GM23338 (cell line): ENCODE results near the gene FASTK. TPM values are rescaled to one million over a fixed set of nuclear protein-coding genes. Genes with fewer than 3 reads are reported as not detected.

Source experiments
- ATAC-seq: fragments of 200-7000 bp; cut with Tn5 transposase; 3 replicates; pipeline ENCODE4 v1.9.1; 2020
- DNase-seq: peaks from one replicate; pipeline ENCODE4 v3.0.0-alpha.2; 2015; ENCODE audit warnings: low spot score
- H2AFZ ChIP-seq: fragments of 200-600 bp; sonication (generic); 2 replicates; pipeline ENCODE4 v1.8.0; 2016; ENCODE audit warnings: antibody characterized with exemption, mild to moderate bottlenecking, moderate library complexity
- H3F3A ChIP-seq: fragments of 200-600 bp; sonication (generic); replicated peaks from 2 replicates; pipeline ENCODE4 v1.8.0; 2017; ENCODE audit warnings: antibody characterized with exemption, mixed run types, low read depth
- H3K27ac ChIP-seq: fragments of 200-600 bp; sonication (generic); 2 replicates; pipeline ENCODE4 v1.6.1; 2016; ENCODE audit warnings: low read depth
- H3K27me3 ChIP-seq: fragments of 200-600 bp; sonication (generic); 2 replicates; pipeline ENCODE4 v1.8.0; 2016; ENCODE audit warnings: mild to moderate bottlenecking, mixed run types, moderate library complexity; ENCODE audit not compliant: insufficient read depth
- H3K36me3 ChIP-seq: fragments of 200-600 bp; sonication (generic); 2 replicates; pipeline ENCODE4 v1.8.0; 2016; ENCODE audit warnings: mild to moderate bottlenecking; ENCODE audit not compliant: insufficient read depth
- H3K4me1 ChIP-seq: fragments of 200-600 bp; sonication (generic); 2 replicates; pipeline ENCODE4 v1.8.0; 2016; ENCODE audit warnings: mild to moderate bottlenecking, moderate library complexity; ENCODE audit not compliant: insufficient read depth
- H3K4me2 ChIP-seq: fragments of 200-600 bp; sonication (generic); 2 replicates; pipeline ENCODE4 v1.7.1; 2017; ENCODE audit warnings: mixed run types
- H3K4me3 ChIP-seq: fragments of 200-600 bp; sonication (generic); 2 replicates; pipeline ENCODE4 v1.6.1; 2016; ENCODE audit warnings: mixed run types
- H3K79me2 ChIP-seq: fragments of 200-600 bp; sonication (generic); replicated peaks from 2 replicates; pipeline ENCODE4 v1.8.0; 2017; ENCODE audit warnings: mild to moderate bottlenecking; ENCODE audit not compliant: insufficient read depth
- H3K9me2 ChIP-seq: fragments of 200-600 bp; sonication (generic); 2 replicates; pipeline ENCODE4 v1.8.0; 2017; ENCODE audit not compliant: insufficient read depth
- H4K20me1 ChIP-seq: fragments of 200-600 bp; sonication (generic); replicated peaks from 2 replicates; pipeline ENCODE4 v1.8.0; 2017; ENCODE audit warnings: mild to moderate bottlenecking; ENCODE audit not compliant: insufficient read depth
- H3K27ac Mint-ChIP-seq: 2 replicates; pipeline ENCODE4 v1.8.0; 2020; ENCODE audit warnings: inconsistent platforms, mild to moderate bottlenecking, moderate library complexity, mixed read lengths
- H3K27me3 Mint-ChIP-seq: 3 replicates; pipeline ENCODE4 v1.8.0; 2022; ENCODE audit warnings: low read depth, mild to moderate bottlenecking, moderate library complexity, mixed read lengths, inconsistent platforms; ENCODE audit not compliant: insufficient read depth, poor library complexity
- H3K36me3 Mint-ChIP-seq: 3 replicates; pipeline ENCODE4 v1.8.0; 2021; ENCODE audit warnings: low read depth, mild to moderate bottlenecking, inconsistent platforms, moderate library complexity, mixed read lengths
- H3K4me1 Mint-ChIP-seq: 3 replicates; pipeline ENCODE4 v1.8.0; 2020; ENCODE audit warnings: mild to moderate bottlenecking, inconsistent platforms, mixed read lengths
- H3K4me3 Mint-ChIP-seq: 3 replicates; pipeline ENCODE4 v1.8.0; 2021; ENCODE audit warnings: moderate library complexity, mild to moderate bottlenecking, inconsistent platforms, mixed read lengths
- H3K9me3 Mint-ChIP-seq: 3 replicates; pipeline ENCODE4 v1.8.0; 2020; ENCODE audit warnings: moderate library complexity, mild to moderate bottlenecking, inconsistent platforms, mixed read lengths
- ETS1 ChIP-seq: IDR thresholded peaks from 2 replicates; pipeline ENCODE4 v1.6.1; 2016; ENCODE audit warnings: antibody characterized with exemption
- EZH2 ChIP-seq: fragments of 200-600 bp; sonication (generic); IDR thresholded peaks from one replicate; pipeline ENCODE4 v1.8.0; 2017; ENCODE audit warnings: antibody characterized with exemption, mild to moderate bottlenecking, low read depth; ENCODE audit not compliant: unreplicated experiment
- NANOG ChIP-seq: IDR thresholded peaks from 2 replicates; pipeline ENCODE4 v1.6.1; 2016; ENCODE audit warnings: antibody characterized with exemption, borderline replicate concordance
- POLR2AphosphoS5 ChIP-seq: IDR thresholded peaks from 2 replicates; pipeline ENCODE4 v1.6.1; 2016; ENCODE audit warnings: antibody characterized with exemption, low read depth
- ZNF462 ChIP-seq: fragments of 250-450 bp; sonication (Bioruptor Pico); IDR thresholded peaks from 2 replicates; pipeline ENCODE4 v1.5.0; 2020; ENCODE audit warnings: mild to moderate bottlenecking, moderate library complexity
- polyA plus RNA-seq: library from polyadenylated mRNA; unstranded; fragments of >200 nt; fragmentation: Nextera tagmentation; extraction: Ambion mirVana; gene quantifications from 2 replicates; pipeline ENCODE4 v1.2.1, GENCODE V29; 2016
- total RNA-seq: library from RNA; depleted of rRNA; stranded (reverse); fragments of >200 nt; shearing (Covaris generic); gene quantifications from 2 replicates; pipeline ENCODE4 v1.2.3, GENCODE V29; 2014
- TF ChIP-seq, protein P1 (sequence below), 2 experiments: fragments of 200-600 bp in 1 of 2; sonication (generic) in 1 of 2; conservative IDR thresholded peaks; 2 replicates each; pipeline versions ENCODE4 v1.5.1 to v1.6.1; 2016 to 2017; ENCODE audit warnings: antibody characterized with exemption in 2 of 2, low read depth in 2 of 2, mild to moderate bottlenecking in 2 of 2, moderate library complexity in 1 of 2

Gene FASTK
- total and polyA plus RNA-seq, 2 experiments from 2014 or later = 37.4 to 57.4 TPM

- Histone ChIP-seq H3K4me2 (peak overlapping the region; percentile 93), H2AFZ (no peak overlapping the region), H3K36me3 (peaks cover 16% of the 10 kb centered on the region), H3K4me3 (peak overlapping the region; percentile 76), H3K4me1 (peaks cover 36% of the 10 kb centered on the region), H3K27ac (peak overlapping the region; percentile 88), H3K79me2 (peaks cover 11% of the 10 kb centered on the region), H3K27me3 (peaks cover 22% of the 10 kb centered on the region), H3K9me2 (no peaks in the 10 kb centered on the region), H4K20me1 (no peaks in the 10 kb centered on the region; the same call in 1 of the 2 replicates), H3F3A (peaks cover 15% of the 10 kb centered on the region)
- TF ChIP-seq NANOG = no peak
- TF ChIP-seq EZH2 = no peak
- TF ChIP-seq POLR2AphosphoS5 = peak; percentile 56
- peak; percentile 9; the same call in 1 of the 2 replicates for TF ChIP-seq ETS1
- TF ChIP-seq, protein P1, sequence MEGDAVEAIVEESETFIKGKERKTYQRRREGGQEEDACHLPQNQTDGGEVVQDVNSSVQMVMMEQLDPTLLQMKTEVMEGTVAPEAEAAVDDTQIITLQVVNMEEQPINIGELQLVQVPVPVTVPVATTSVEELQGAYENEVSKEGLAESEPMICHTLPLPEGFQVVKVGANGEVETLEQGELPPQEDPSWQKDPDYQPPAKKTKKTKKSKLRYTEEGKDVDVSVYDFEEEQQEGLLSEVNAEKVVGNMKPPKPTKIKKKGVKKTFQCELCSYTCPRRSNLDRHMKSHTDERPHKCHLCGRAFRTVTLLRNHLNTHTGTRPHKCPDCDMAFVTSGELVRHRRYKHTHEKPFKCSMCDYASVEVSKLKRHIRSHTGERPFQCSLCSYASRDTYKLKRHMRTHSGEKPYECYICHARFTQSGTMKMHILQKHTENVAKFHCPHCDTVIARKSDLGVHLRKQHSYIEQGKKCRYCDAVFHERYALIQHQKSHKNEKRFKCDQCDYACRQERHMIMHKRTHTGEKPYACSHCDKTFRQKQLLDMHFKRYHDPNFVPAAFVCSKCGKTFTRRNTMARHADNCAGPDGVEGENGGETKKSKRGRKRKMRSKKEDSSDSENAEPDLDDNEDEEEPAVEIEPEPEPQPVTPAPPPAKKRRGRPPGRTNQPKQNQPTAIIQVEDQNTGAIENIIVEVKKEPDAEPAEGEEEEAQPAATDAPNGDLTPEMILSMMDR (conservative IDR thresholded peaks at IDR 0.05; ENCODE audit: low read depth in 2 of 2) = no peak
- H3K27me3 Mint-ChIP-seq = peaks cover 35% of the 10 kb centered on the region
- DNase-seq (peak; percentile 98), ATAC-seq (peak; percentile 44)
- H3K4me3 Mint-ChIP-seq = peak overlapping the region; percentile 74
- H3K4me1 Mint-ChIP-seq = peaks cover 35% of the 10 kb centered on the region
- H3K36me3 Mint-ChIP-seq = peaks cover 24% of the 10 kb centered on the region
- no peak overlapping the region; the same call in 1 of the 2 replicates for H3K27ac Mint-ChIP-seq
- H3K9me3 Mint-ChIP-seq = no peaks in the 10 kb centered on the region
These were observed 18.0 kb downstream of the FASTK start for GRCh38 chr7:151062399-151063211.

- H3K36me3 ChIP-seq = peaks cover 10% of the 10 kb centered on the region
- no peak for TF ChIP-seq ZNF462 (CRISPR knock-in tag)
- TF ChIP-seq POLR2AphosphoS5 = peak; percentile 42; the same call in 1 of the 2 replicates
- no peak for TF ChIP-seq EZH2
- TF ChIP-seq ETS1 = 0 out of 2 replicates have a peak, but pooled peaks have one; percentile 12
- H3K9me2 ChIP-seq = no peaks in the 10 kb centered on the region
- H3K4me3 ChIP-seq = peak overlapping the region; percentile 99
- DNase-seq (no peak), ATAC-seq (peak; percentile 23; the same call in 2 of the 3 replicates)
- peaks cover 22% of the 10 kb centered on the region for H3K27me3 ChIP-seq
- peaks cover 30% of the 10 kb centered on the region for H3K4me1 ChIP-seq
- peak overlapping the region; percentile 95 for H3K4me2 ChIP-seq
- H3F3A ChIP-seq = peaks cover 10% of the 10 kb centered on the region
- no peak overlapping the region for H3K27ac ChIP-seq
- peaks cover 11% of the 10 kb centered on the region for H3K79me2 ChIP-seq
- no peak overlapping the region for H3K27ac Mint-ChIP-seq
- no peaks in the 10 kb centered on the region; the same call in 1 of the 2 replicates for H4K20me1 ChIP-seq
- H3K9me3 Mint-ChIP-seq = no peaks in the 10 kb centered on the region
- peaks cover 37% of the 10 kb centered on the region for H3K27me3 Mint-ChIP-seq
- H3K4me1 Mint-ChIP-seq = peaks cover 36% of the 10 kb centered on the region
- peaks cover 18% of the 10 kb centered on the region for H3K36me3 Mint-ChIP-seq
- peak overlapping the region; percentile 86 for H3K4me3 Mint-ChIP-seq
- no peak overlapping the region for H2AFZ ChIP-seq
These were observed 18.6 kb downstream of the FASTK start for GRCh38 chr7:151062111-151062398.
